Thymus (tissue), 11 donors: ENCODE results near the gene RASA3. TPM values are rescaled to one million over a fixed set of nuclear protein-coding genes. Genes with fewer than 3 reads are reported as not detected.

ENCODE experiments used
- DNase-seq, 9 donors: peaks; one replicate each; pipeline ENCODE4 v3.0.0-alpha.2; 2013; ENCODE audit warnings: low spot score in 9 of 9, low read depth in 6 of 9, missing footprints in 1 of 9
- H3K27ac ChIP-seq, 2 donors: one replicate each; pipeline ENCODE4 v1.5.1; 2013; ENCODE audit warnings: control low read depth in 1 of 2, low read depth in 1 of 2, low read length in 1 of 2, mild to moderate bottlenecking in 1 of 2, moderate library complexity in 1 of 2
- H3K27me3 ChIP-seq, 2 donors: one replicate each; pipeline ENCODE4 v1.5.1; 2013; ENCODE audit warnings: low read length in 1 of 2; ENCODE audit not compliant: control insufficient read depth in 2 of 2, insufficient read depth in 1 of 2
- H3K36me3 ChIP-seq, 2 donors: one replicate each; pipeline ENCODE4 v1.5.1; 2013; ENCODE audit warnings: low read length in 1 of 2, mild to moderate bottlenecking in 1 of 2, moderate library complexity in 1 of 2; ENCODE audit not compliant: control insufficient read depth in 2 of 2, insufficient read depth in 2 of 2
- H3K4me1 ChIP-seq, 2 donors: one replicate each; pipeline ENCODE4 v1.5.1; 2013; ENCODE audit warnings: low read length in 2 of 2; ENCODE audit not compliant: control insufficient read depth in 2 of 2, insufficient read depth in 2 of 2
- H3K4me3 ChIP-seq, 2 donors: one replicate each; pipeline ENCODE4 v1.5.1; 2013; ENCODE audit warnings: low read length in 2 of 2, control low read depth in 1 of 2, mild to moderate bottlenecking in 1 of 2
- H3K9me3 ChIP-seq, 2 donors: one replicate each; pipeline ENCODE4 v1.5.1; 2013; ENCODE audit warnings: low read length in 1 of 2, mild to moderate bottlenecking in 1 of 2; ENCODE audit not compliant: control insufficient read depth in 2 of 2, insufficient read depth in 1 of 2
- WGBS: extraction: QIAGEN DNeasy Blood & Tissue Kit; methylation state at CpG from one replicate; pipeline ENCODE4 v1.1.7; 2013; 5-methylcytosine and 5-hydroxymethylcytosine counted together
- polyA plus RNA-seq: library from polyadenylated mRNA; stranded (reverse); fragments of 200-250 nt; gene quantifications from one replicate; pipeline ENCODE4 v1.2.3, GENCODE V29; 2013
- total RNA-seq: library from RNA; stranded (reverse); fragments of 120-200 nt; gene quantifications from one replicate; pipeline ENCODE4 v1.2.4, GENCODE V29; 2013
- donor health status: healthy.

RASA3 gene
- total and polyA plus RNA-seq, 2 donors: 23.8 to 25.1 TPM

DNA sequence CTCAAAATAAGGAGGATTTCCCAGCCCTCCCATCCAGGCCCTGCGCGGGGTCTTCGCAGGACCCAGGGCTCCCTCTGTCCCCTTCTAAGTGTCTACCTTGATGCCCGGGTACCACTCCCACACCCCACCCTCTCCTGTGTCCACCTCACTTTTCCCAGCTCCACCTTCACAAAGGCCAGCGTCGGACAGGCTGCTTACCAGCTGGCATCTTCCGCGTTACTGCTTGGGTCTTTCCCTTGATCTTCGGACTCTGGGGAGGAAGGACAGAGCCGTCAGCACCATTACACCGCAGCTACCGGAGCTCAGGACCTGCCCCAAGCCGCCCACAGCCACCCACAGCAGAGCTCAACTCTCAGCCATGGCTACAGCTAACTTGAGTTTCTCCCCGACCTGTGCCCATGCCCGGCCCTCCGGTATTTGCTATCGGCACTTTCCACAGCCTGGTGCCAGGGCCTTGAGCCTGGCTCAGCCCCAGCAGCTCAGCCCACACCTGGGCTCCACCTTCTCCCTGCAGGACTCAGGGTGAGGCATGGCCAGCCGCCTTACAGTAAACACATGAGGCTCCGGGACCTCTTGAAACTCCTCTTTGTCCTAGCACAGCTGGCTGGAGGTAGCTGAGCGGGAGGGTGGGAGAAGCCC lies 162.3 kb downstream of the RASA3 start:
- Histone ChIP-seq H3K4me3 (no peak overlapping the region), H3K27me3 (no peaks in the 10 kb centered on the region), H3K9me3 (peaks cover under 1 to 1% of the 10 kb centered on the region in 2 donors), H3K36me3 (peaks cover 7 to 10% of the 10 kb centered on the region in 2 donors), H3K4me1 (no peaks in the 10 kb centered on the region), H3K27ac (no peak overlapping the region)
- WGBS: 98% methylated on average over 20 of the region's 20 CpGs
- DNase-seq: no peak

DNA sequence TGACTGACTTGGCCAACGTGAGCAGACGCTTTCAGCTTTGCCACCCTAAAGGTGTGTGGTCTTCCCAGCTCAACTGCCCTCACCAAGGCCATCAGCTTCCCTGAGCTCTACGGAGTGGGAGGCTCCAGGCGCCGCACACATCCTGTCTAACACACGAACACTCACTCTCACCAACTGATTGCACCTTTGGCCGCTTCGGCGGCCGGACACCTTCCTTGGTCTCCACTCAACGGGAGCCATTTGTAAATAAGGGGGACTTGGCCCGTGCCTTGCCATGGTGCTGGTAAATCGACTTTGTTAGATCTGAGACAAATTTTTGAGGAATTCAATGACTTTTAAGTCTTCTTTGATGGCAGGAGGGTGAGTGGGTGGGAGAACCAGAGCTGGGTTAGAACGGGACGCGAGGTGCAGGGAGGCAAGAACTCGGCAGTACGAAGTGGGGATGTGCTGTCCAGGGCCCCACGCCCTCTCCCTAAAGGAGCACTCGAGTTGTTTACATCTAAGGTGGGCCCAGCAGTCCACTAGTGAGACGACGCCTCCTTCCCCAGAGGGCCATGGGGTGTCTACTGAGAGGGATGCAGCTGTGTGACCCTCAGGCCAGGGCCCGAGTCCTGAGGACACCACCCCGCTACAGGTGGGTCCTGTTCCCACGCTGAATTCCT lies 163.0 kb downstream of the RASA3 start:
- H3K27me3 ChIP-seq: no peaks in the 10 kb centered on the region
- 98% methylated on average over 25 of the region's 25 CpGs for WGBS
- peaks cover 0 to 3% of the 10 kb centered on the region in 2 donors for H3K9me3 ChIP-seq
- no peak for DNase-seq
- peaks cover 1 to 3% of the 10 kb centered on the region in 2 donors for H3K36me3 ChIP-seq
- no peak overlapping the region for H3K4me3 ChIP-seq
- H3K27ac ChIP-seq: no peak overlapping the region
- no peaks in the 10 kb centered on the region for H3K4me1 ChIP-seq

DNA sequence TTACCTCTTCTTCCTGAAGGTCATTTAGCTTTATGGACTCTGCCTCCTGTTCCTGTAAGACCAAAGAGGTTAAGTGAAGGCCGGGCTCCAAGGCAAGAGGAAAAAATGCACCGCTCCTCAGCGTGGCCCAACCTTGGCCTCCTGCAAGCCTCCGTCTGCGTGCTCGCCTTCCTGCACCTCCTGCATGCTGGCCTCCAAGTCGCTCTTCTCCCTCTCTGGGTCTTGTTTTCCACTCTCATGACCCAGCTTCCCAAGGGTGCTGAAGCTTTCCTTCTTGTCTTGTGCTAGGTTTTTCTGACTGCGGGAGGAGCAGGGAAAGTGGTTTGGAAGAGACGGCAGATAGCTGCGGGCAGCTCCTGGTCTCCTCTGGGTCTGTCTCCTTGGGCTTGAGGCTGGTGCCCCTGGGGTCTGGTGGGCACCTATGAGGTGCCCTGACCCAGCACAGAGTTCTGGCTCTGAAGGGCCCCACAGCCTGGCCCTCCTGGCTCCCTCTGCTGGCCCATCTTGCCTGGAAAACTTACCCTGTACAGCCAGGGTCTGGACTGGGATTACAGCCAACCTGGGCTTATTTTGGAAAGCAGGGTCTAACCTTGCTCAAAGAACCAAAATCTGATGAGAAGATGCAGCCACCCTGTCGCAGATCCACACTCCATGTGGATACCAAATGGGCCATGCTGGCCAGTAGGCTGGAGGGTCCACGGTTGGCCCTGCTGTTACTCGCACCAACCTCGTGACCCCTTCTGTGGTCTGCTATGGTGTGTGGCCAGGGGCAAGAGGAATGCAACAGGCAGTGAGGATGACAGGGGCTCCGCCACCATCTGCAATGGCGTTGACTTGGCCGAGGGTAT lies 163.7 kb downstream of the RASA3 start:
- Histone ChIP-seq H3K4me3 (no peak overlapping the region), H3K9me3 (peaks cover 0 to 3% of the 10 kb centered on the region in 2 donors), H3K27me3 (no peaks in the 10 kb centered on the region), H3K4me1 (no peaks in the 10 kb centered on the region), H3K27ac (no peak overlapping the region), H3K36me3 (peaks cover 0 to 2% of the 10 kb centered on the region in 2 donors)
- no peak for DNase-seq
- WGBS: 95% methylated on average over 17 of the region's 17 CpGs

DNA sequence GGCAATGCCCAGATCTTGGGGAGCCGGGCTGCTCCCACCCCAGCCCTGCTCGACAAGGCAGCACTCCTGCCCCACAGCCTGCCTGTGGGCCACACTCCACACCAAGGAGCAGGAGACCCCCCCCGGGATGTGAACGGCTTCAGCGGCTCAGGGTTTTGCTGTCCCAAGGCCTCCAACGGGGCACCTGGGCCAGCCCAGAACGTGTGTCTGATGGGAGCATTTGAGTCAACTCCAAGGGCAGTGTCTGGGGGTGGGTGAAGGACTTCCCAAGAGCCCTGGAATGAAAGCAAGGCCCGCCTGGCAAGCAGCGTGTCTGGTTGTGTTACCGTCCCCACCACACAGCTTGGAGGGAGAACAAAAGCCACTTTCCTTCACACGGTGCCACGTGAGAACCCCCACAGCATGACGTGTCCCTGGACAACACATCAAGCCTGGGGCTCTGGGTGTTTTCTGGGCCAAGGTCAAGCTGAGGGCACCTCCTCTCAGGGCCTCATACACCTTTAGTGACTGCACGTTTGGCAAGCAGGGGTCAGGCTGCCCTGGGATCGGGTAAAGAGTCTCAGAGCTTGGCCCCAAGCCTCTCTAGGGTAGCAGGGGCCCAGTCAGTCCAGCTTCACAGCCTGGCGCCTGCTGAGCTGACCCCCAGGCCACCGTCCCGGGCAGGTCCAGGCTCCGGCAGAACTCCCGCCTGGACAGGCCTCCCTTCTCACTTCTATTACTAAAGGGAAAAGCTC lies 164.5 kb downstream of the RASA3 start:
- Histone ChIP-seq H3K27ac (no peak overlapping the region), H3K36me3 (no peaks in the 10 kb centered on the region), H3K4me1 (no peaks in the 10 kb centered on the region), H3K4me3 (no peak overlapping the region), H3K9me3 (peaks cover 2 to 3% of the 10 kb centered on the region in 2 donors), H3K27me3 (no peaks in the 10 kb centered on the region)
- 94% methylated on average over 20 of the region's 20 CpGs for WGBS
- no peak for DNase-seq

DNA sequence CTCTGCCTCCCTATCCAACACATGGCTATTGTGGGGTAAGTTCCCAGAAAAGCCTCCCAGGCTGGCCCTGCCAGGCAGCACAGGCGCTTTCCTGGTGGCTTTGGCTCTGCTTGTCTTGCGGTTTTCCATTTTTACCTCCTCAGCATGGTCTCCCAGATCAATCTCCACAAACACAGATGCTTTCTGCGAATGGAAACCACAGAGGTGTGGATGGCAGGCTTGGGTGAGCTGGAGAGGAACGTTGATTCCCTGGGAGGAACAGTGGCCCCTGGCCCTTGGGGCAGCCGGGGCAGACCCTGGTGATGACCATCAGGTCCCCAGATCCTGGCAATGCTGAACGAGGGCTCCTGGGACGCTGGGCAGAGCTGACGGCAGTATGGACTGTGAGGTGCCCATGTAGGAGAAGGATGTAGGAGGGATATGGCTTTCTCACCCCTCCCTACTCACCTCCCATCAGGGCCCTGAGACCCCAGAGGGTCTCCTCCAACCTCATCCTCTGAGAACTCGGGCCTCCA lies 165.2 kb downstream of the RASA3 start:
- Histone ChIP-seq H3K4me3 (no peak overlapping the region), H3K27ac (no peak overlapping the region), H3K27me3 (no peaks in the 10 kb centered on the region), H3K9me3 (peaks cover 2 to 3% of the 10 kb centered on the region in 2 donors), H3K4me1 (no peaks in the 10 kb centered on the region), H3K36me3 (no peaks in the 10 kb centered on the region)
- no peak for DNase-seq
- 95% methylated on average over 9 of the region's 9 CpGs for WGBS

DNA sequence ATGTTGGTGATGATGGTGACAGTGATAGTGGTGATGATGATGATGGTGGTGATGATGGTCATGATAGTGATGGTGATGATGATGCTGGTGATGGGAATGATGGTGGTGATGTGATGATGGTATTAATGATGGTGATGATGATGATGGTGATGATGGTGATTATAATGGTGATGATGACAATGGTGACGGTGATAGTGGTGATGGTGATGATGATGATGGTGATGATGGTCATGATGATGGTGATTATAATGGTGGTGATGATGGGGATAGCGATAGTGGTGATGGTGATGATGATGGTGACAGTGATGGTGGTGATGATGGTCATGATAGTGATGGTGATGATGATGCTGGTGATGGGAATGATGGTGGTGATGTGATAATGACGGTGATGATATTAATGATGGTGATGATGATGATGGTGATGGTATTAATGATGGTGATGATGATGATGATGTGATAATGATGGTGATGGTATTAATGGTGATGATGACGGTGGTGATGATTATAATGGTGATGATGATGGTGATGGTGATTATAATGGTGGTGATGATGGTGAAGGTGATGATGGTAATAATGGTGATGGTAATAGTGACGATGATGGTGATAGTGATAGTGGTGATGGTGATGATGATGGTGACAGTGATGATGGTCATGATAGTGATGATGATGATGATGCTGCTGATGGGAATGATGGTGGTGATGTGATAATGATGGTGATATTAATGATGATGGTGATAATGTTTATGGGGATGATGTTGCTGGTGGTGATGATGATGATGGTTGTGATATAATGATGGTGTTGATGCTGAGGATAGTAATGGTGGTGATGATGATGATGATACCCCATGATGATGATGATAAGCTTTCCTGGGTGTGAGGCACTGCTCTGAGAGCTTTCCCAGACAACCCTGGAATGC lies 166.2 kb downstream of the RASA3 start:
- Histone ChIP-seq H3K4me3 (no peak overlapping the region), H3K27me3 (no peaks in the 10 kb centered on the region), H3K4me1 (no peaks in the 10 kb centered on the region), H3K36me3 (no peaks in the 10 kb centered on the region), H3K9me3 (peaks cover 2 to 3% of the 10 kb centered on the region in 2 donors), H3K27ac (no peak overlapping the region)
- no peak for DNase-seq
- 98% methylated on average over 5 of the region's 5 CpGs for WGBS

DNA sequence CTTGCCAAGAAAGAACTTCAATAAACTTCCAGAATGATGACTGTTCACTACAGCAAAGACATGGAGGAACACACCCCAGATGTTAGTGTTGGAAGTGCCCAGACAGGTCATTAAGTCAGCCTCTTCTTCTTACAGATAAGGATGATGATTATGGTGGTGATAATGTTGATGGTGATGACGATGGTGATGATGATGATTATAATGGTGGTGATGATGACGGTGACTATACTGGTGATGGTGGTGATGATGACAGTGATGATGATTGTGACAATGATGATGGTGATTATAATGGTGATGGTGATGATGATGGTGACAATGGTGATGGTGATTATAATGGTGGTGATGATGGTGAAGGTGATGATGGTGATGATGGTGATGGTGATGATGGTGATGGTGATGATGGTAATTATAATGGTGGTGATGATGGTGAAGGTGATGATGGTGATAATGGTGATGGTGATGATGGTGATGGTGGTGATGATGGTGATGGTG lies 167.0 kb downstream of the RASA3 start:
- over 99% methylated on average over 2 of the region's 2 CpGs for WGBS
- Histone ChIP-seq H3K4me1 (no peaks in the 10 kb centered on the region), H3K36me3 (no peaks in the 10 kb centered on the region), H3K4me3 (no peak overlapping the region), H3K27me3 (no peaks in the 10 kb centered on the region), H3K9me3 (peaks cover 2 to 6% of the 10 kb centered on the region in 2 donors), H3K27ac (no peak overlapping the region)
- no peak for DNase-seq
